PFSK-1 (cell line): Measurements from ENCODE around the gene USP49.

Experiments
- POLR2AphosphoS5 ChIP-seq: IDR thresholded peaks from 2 replicates; pipeline ENCODE4 v1.6.1; 2012; ENCODE audit warnings: low read depth, mild to moderate bottlenecking, control low read depth, low read length, moderate library complexity
- TF ChIP-seq, protein P1 (sequence below), 2 experiments: IDR thresholded peaks; 2 replicates each; pipeline versions ENCODE4 v1.6.1 to v1.8.0; 2011 to 2012; ENCODE audit warnings: low read depth in 2 of 2, low read length in 2 of 2, control low read depth in 1 of 2, inconsistent platforms in 1 of 2, mild to moderate bottlenecking in 1 of 2, moderate library complexity in 1 of 2; ENCODE audit not compliant: insufficient read depth in 1 of 2

DNA sequence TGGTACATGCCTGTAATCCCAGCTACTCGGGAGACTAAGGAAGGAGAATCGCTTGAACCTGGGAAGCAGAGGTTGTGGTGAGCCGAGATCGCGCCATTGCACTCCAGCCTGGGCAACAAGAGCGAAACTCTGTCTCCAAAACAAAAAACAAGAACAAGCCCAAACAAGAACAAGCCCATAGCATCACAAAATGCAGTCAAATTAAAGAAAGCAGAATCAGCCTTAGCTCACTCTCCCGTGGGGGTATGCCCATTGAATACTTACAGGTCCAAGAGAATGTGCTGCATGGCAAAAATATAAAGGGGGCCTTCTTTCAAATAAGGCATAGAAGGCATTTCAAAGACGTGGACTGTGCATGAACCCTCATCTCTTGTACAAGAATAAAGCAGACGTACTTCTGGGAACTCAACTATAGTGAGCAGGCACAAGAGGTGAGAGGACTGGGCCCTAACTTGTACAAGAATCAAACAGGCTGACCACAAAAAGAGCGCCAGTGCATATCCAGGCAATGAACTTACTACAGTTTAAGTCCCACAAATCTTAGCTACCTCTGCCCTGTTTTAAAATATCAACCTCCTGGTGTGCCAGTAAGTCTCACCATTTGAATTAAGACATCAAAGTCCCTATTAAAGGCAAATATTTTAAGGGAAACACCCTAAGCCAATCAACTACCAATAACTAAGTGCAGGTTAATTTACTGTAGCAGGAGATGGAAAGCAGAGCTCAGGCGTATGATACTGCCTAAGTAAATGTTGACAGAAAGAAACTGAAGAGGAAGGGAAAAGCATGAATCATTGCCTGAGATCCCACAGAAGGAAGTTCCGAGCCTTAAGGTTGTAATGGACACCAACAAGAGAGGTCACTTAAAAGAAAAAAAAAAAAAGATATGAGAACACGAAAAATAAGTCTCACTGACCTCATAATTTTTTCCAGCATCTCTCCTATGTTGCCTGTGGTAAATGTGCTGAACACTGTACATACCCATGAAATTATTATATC, 70.3 kb downstream of the USP49 start:
- TF ChIP-seq, protein P1, sequence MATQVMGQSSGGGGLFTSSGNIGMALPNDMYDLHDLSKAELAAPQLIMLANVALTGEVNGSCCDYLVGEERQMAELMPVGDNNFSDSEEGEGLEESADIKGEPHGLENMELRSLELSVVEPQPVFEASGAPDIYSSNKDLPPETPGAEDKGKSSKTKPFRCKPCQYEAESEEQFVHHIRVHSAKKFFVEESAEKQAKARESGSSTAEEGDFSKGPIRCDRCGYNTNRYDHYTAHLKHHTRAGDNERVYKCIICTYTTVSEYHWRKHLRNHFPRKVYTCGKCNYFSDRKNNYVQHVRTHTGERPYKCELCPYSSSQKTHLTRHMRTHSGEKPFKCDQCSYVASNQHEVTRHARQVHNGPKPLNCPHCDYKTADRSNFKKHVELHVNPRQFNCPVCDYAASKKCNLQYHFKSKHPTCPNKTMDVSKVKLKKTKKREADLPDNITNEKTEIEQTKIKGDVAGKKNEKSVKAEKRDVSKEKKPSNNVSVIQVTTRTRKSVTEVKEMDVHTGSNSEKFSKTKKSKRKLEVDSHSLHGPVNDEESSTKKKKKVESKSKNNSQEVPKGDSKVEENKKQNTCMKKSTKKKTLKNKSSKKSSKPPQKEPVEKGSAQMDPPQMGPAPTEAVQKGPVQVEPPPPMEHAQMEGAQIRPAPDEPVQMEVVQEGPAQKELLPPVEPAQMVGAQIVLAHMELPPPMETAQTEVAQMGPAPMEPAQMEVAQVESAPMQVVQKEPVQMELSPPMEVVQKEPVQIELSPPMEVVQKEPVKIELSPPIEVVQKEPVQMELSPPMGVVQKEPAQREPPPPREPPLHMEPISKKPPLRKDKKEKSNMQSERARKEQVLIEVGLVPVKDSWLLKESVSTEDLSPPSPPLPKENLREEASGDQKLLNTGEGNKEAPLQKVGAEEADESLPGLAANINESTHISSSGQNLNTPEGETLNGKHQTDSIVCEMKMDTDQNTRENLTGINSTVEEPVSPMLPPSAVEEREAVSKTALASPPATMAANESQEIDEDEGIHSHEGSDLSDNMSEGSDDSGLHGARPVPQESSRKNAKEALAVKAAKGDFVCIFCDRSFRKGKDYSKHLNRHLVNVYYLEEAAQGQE (IDR thresholded peaks at IDR 0.05; ENCODE audit: insufficient read depth in 1 of 2, low read depth in 2 of 2, low read length in 2 of 2): no peak
- TF ChIP-seq POLR2AphosphoS5: no peak
